NCI-H1694 (cell line): Measurements from ENCODE around the gene NR2F1.

Source experiments
- DNase-seq: peaks from one replicate; lab custom pipeline; 2025; lab: John Stamatoyannopoulos, UW

The NR2F1 gene

DNA sequence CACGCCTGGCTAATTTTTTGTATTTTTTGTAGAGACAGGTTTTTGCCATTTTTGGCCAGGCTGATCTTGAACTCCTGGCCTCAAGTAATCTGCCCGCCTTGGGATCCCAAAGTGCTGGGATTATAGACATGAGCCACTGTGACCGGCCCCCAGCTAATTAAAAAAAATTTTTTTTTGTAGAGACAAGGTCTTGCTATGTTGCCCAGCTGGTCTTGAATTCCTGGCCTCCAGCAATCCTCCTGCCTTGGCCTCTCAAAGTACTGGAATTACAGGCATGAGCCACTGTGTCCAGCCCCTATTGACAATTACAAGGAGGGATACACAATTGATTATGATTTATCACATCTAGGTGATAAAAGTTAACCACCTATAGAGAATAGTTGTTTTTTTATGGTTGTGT lies 59.5 kb downstream of the NR2F1 start:
- DNase-seq = no peak
